Measurements from ENCODE around the gene PAPOLA.

DNA sequence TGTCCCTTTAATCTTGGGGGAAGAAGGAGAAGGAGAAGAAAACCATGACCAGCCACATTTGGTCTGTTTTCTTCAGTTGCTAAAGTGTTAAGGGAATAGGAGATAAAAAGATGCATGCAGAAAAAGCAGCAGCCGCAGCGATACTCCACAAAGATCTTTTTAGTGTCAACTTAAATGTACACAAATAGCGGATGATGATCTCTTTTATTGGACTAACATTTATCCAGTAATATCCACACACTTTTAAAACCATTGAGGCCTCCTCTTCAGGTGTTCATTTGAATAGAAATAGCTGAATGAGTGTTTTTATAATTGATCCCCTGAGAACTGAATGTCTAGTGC, 83.5 kb downstream of the PAPOLA start:
- TF ChIP-seq, protein P1, sequence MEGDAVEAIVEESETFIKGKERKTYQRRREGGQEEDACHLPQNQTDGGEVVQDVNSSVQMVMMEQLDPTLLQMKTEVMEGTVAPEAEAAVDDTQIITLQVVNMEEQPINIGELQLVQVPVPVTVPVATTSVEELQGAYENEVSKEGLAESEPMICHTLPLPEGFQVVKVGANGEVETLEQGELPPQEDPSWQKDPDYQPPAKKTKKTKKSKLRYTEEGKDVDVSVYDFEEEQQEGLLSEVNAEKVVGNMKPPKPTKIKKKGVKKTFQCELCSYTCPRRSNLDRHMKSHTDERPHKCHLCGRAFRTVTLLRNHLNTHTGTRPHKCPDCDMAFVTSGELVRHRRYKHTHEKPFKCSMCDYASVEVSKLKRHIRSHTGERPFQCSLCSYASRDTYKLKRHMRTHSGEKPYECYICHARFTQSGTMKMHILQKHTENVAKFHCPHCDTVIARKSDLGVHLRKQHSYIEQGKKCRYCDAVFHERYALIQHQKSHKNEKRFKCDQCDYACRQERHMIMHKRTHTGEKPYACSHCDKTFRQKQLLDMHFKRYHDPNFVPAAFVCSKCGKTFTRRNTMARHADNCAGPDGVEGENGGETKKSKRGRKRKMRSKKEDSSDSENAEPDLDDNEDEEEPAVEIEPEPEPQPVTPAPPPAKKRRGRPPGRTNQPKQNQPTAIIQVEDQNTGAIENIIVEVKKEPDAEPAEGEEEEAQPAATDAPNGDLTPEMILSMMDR (conservative IDR thresholded peaks at IDR 0.05; ENCODE audit: low read depth, low read length) = no peak
- TF ChIP-seq POLR2A (IDR thresholded peaks at IDR 0.05; ENCODE audit: low read depth, low read length) = no peak
- no peak for TF ChIP-seq FOS (IDR thresholded peaks at IDR 0.05; ENCODE audit: low read depth, low read length)
- TF ChIP-seq RAD21 (IDR thresholded peaks at IDR 0.05; ENCODE audit: low read length) = no peak
- no peak for TF ChIP-seq BHLHE40 (IDR thresholded peaks at IDR 0.05; ENCODE audit: low read depth, low read length)
- TF ChIP-seq MXI1 (IDR thresholded peaks at IDR 0.05; ENCODE audit: borderline replicate concordance, low read depth, low read length) = no peak
- TF ChIP-seq MAFK (IDR thresholded peaks at IDR 0.05; ENCODE audit: low read depth, low read length) = no peak
- TF ChIP-seq RFX5 (IDR thresholded peaks at IDR 0.05; ENCODE audit: low read depth, low read length) = no peak

All from IMR-90 (cell line).